Measurements from ENCODE around the gene C1orf159.
"Not testable (repeated sequence)": the region's sequence is repeated elsewhere in the genome, so short reads cannot be mapped to it uniquely, and the experiment has no call there.

The C1orf159 gene

GRCh38 chr1:1149416-1149815, 33.5 kb upstream of the C1orf159 start:
- no peak for DNase-seq (ENCODE audit: low read depth)

DNA sequence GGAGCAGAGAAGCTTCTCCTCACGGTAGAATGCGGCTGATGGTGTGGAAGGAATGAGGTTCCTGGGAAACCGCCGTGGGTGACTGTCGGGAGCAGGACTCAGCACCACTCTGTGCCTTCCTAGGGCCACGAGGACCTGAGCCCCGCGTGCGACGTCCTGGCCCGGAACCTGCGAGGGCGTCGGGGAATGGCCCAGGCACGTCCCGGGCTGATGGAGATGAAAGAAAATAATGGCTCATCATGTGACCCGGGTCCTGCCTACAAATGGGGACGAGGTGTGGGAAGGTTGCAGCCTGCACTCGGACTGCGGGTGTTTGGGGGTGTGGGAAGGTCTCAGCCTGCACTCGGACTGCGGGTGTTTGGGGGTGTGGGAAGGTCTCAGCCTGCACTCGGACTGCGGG, 32.7 kb upstream of the C1orf159 start:
- DNase-seq (ENCODE audit: low read depth) = no peak

DNA sequence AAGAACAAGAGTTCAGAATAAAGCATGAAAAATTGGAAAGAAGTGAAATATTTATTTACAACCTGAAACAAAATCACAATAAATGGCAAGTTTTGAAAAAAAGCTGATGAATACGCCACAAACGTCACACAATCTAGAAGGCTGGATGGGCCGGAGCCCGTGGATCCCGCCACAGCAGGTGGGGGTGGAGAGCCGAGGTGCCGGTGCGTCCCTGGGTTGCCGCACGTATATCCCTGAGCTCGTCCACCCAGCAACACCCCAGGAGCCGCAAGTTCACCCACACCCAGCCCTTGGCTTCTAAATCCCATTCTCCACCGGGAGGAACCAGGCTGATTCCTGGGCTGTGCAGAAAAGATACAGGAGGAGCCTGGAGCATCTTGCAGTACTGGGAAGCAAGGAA, 32.2 kb upstream of the C1orf159 start:
- no peak for DNase-seq (ENCODE audit: low read depth)

DNA sequence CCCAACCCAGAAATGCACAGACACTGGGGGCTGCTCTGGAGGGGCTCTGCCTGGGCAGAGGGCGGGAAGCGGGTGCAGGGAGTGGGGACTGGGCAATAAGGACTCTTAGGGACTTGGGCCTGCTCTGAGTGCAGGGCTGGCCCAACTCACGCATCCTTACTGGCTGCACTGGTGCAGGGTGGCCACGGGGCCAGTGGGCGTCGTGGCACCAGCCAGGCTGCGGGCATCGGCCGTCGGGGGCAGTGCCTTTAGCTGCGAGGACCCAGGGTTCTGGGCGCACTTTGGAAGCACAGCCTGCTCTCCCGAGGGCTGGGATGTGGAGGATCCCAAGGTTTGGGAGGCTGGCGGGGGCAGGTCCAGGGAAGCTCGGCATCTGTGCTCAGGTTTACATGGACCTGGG, 30.7 kb upstream of the C1orf159 start:
- no peak for DNase-seq (ENCODE audit: low read depth)

GRCh38 chr1:1146026-1146425, 30.1 kb upstream of the C1orf159 start:
- DNase-seq (ENCODE audit: low read depth) = no peak

DNA sequence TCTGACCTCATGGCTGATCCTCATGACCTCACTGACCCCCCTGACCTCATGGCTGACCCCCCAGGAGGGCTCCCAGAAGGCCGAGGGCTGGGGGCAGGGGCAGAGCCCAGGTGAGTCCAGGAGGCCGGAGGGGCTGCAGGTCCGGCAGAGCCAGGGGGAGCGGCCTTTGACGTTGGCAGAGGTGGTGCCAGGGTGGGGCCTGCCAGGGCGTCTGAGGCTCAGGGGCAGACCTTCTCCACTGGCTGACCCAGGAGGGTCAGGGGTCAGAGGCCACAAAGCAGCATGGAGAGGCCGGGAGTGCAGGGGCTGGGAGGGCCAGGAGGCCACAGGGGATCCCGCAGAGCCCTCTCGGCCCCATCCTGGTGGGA, 29.6 kb upstream of the C1orf159 start:
- DNase-seq (ENCODE audit: low read depth) = no peak

DNA sequence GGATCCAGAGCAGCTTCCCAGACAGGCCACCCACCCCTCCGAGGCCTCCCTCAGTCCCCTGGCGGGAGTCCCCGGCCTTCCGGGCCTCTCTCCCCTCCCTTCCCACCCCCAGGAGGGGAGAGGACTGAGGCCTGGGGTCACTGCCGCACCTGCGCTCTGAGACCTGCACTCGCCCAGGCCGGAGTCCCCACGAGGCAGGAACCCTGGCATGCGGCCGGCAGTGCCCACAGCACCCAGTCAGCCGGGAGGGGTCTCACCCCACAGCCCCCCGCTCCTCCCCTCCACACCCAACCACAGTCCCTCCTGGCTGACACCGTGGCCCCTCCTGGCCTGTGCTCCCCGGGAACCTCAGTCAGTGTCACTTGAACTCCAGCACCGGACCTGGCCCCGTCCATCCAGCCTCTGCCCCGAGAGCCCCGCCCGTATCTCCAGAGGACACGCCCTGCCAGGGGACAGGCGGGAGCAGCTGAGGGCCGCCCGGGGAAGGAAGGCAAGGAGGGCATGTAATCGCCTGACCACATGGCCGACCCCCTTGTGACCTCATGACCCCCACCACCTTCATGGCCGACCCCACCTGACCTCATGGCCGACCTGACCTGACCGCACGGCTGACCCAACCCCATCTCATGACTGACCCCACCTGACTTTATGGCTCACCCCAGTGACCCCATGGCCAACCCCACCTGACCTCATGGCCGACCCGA, 29.1 kb upstream of the C1orf159 start:
- no peak for DNase-seq (ENCODE audit: low read depth)

DNA sequence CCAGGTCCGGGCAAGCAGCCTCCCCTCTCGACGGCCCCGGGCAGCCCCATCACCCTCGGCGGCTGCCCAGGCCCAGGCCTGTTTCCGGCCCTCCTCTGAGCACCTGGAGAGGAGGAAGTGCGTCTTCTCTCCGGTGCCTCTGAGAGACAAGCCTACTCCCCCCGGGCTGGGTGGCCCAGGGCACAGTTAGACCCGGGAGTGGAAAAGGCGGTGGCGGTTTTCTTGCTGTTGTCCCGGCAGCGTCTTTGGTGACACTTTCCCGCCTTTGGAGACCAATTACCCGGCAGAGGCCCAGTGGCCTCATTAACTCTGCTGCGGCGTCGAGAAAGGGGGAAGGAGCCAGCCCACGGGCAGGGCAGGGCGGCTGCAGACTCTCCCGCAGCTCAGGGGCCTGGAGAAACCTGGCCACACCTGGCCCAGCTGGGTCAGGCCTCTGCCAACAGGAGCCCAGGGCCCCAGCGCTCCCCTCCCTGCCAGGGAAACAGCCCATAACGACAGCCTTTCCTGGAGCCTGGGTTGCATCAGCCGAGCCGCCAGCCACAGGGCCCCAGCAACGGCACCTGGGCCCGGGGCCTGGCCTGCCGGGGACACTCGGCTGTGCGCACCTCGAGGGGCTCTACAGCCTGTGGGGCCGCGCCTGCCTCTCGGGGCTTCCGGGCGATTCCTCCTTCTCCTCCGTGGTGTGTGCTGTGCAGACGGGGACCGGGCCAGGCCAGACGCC, 28.4 kb upstream of the C1orf159 start:
- DNase-seq (ENCODE audit: low read depth) = peak; percentile 37

DNA sequence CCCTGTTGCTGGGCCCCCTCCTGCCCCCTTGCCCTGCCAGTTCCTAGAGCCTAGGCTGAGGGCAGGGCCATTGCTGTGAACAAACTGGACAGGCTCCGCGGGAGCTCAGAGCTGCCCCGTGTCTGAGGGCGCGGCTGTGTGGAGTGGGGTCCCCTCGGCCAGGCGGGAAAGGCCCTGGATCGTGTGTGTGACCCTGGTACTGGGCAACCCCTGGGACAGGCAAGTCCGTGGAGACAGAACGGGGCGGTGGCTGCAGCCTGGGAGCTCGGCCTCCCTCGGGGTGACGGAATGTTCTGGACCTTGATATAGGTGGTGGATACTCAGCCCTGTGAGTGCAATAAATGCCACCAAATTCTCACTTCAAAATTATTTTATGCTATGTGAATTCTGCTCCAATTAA, 27.7 kb upstream of the C1orf159 start:
- DNase-seq (ENCODE audit: low read depth) = no peak

- no peak for DNase-seq (ENCODE audit: low read depth)
These were observed 27.0 kb upstream of the C1orf159 start for GRCh38 chr1:1142844-1143243.

DNA sequence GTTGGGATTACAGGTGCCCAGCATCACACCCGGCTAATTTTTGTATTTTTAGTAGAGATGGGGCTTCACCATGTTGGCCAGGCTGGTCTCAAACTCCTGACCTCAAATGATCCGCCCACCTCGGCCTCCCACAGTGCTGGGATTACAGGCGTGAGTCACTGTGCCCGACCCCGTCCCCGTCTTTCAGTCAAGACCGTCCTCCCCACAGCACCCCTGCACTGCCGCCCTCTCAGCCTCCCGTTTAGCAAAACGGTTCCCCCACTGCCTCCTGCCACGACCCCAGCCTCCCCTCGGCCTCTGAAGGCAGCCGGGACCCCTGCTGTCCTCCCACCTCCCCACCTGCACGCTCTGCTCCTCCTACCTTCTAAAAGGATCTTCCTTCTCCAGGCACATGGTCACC, 26.5 kb upstream of the C1orf159 start:
- DNase-seq (ENCODE audit: low read depth) = not testable (repeated sequence)

GRCh38 chr1:1141911-1142250, 26.0 kb upstream of the C1orf159 start:
- DNase-seq (ENCODE audit: low read depth) = no peak

GRCh38 chr1:1141244-1141910, 25.5 kb upstream of the C1orf159 start:
- DNase-seq (ENCODE audit: low read depth) = no peak

GRCh38 chr1:1140673-1141072, 24.8 kb upstream of the C1orf159 start:
- DNase-seq (ENCODE audit: low read depth) = no peak

- DNase-seq (ENCODE audit: low read depth) = peak; percentile 69
These were observed 21.6 kb upstream of the C1orf159 start for GRCh38 chr1:1137256-1138045.

- peak; percentile 14 for DNase-seq (ENCODE audit: low read depth)
These were observed 20.8 kb upstream of the C1orf159 start for GRCh38 chr1:1136547-1137230.

DNA sequence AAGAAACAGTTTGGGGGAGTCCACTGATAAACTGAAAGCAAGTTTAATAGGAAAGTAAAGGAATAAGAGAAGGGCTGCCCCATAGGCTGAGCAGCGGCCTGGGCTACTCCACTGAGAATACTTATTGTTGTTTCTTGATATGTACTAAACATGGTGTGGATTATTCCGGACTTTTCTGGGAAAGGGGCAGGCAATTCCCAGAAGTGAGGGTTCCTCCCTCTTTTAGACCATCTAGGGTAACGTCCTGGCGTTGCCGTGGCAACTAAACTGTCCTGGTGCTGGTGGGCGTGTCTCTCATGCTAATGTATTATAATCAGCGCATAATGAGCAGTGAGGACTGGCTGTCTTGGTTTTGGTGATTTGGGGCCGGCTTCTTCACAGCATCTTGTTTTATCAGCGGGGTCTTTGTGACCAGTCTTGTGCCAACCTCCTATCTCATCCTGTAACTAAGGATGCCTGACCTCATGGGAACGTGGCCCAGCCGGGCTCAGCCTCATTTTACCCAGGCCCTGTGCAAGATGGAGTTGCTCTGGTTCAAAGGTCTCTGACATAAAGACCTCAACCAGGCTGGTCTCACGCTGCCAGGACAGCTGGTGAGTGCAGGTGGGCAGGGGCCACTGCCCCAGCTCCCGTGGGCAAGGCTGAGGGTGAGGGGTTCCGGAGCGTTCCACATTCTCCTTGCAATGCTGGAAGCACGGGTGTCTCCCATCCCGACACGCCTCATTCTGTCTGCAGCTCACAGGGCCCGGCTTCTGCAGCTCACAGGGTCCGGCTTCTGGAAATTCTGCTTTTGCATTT, 19.6 kb upstream of the C1orf159 start:
- no peak for DNase-seq (ENCODE audit: low read depth)

DNA sequence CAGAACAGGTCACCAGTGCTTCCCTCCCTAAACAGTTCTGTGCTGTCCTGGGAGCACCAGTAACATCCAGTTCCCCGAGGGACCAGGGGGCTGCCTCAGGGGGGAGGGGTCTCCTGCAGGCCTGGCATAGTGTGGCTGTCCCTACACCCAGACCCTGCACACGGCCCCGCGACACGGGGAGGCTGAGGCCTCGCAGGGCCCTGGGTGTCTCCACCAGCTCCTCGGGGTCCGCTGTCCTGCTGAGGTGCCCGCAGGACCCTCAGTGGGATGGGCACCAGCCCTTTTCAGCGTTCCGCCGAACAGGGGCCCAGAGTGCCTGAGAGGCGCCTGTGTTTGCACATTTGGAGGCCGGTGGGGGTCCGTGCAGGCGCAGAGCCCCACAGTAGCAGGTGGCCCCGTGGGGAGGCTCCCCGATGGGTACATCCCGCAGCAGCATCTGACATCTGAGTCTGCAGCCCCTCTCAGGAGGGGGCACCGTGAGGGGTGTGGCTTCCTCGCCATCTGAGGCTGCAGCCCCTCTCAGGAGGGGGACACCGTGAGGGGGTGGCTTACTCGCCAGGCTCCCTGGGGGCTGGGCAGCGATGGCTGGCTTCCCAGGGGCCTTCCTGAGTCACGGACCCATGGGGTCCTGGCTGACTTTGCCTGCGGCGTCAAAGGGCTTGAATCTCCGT, 18.5 kb upstream of the C1orf159 start:
- no peak for DNase-seq (ENCODE audit: low read depth)

DNA sequence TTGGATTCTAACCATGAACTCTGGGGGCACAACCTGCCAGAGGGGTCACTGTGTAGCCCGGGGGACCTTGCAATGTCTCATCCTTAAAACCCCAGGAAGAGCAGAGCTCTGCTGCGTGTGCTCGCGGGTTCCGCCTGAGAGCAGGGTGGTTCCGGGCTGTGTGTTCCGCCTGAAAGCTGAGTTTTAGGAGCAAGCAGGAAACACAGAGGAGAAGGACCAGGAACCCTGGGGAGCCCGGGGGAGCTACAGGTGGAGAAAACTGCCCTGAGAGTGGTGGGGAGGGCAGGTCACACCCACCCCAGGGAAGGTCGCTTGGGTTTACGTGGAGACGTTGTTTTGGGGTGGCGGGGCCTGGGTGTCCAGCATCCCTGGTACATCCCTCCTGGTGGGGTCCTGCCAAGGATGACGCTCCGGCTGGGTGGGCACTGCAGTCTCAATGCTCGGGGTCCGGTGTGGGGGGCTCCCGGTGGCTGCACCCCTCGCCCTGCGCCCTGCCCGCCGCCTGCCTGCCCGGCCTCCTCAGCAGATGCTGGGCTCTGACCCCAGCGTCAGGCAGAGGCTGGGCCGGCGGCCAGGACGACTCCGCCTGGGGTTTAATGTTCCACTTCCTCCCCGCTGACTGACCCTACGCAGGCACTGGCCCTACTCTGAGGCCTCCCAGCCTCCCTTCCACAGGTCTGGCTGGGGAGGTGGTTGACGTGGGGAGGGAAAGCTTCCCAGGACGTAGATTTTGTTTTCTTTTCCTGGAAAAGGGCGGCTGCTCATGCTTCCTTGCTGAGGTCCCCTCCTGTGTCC, 17.3 kb upstream of the C1orf159 start:
- DNase-seq (ENCODE audit: low read depth) = no peak

Measured in T-helper 22 cell (primary cell).